H1 (cell line): Measurements from ENCODE around the gene STAT1. TPM values are rescaled to one million over a fixed set of nuclear protein-coding genes. Genes with fewer than 3 reads are reported as not detected.

Source experiments
- ASH2L ChIP-seq: fragments of 200-600, 300-600 bp; sonication (generic); IDR thresholded peaks from one replicate; pipeline ENCODE4 v1.7.1; 2017; ENCODE audit warnings: low read length
- CBX5 ChIP-seq: fragments of 300-800, 300-1000 bp; sonication (generic); IDR thresholded peaks from 2 replicates; pipeline ENCODE4 v1.7.1; 2016; ENCODE audit warnings: antibody characterized with exemption, low read length, low read depth
- EGR1 ChIP-seq: IDR thresholded peaks from 2 replicates; pipeline ENCODE4 v1.6.1; 2011; ENCODE audit warnings: low read depth, low read length, borderline replicate concordance
- EP300 ChIP-seq, 2 experiments: IDR thresholded peaks; 1 replicate in 1 of 2; 2 replicates in 1 of 2; pipeline ENCODE4 v1.6.1; 2011 to 2012; ENCODE audit warnings: low read depth in 2 of 2, low read length in 2 of 2, mild to moderate bottlenecking in 2 of 2, borderline replicate concordance in 1 of 2, inconsistent platforms in 1 of 2, moderate library complexity in 1 of 2
- KDM4A ChIP-seq: IDR thresholded peaks from one replicate; pipeline ENCODE4 v1.7.1; 2012; ENCODE audit warnings: low read depth, mild to moderate bottlenecking, moderate library complexity, low read length, inconsistent platforms; ENCODE audit not compliant: severe bottlenecking
- polyA plus RNA-seq, 7 experiments: library from polyadenylated mRNA; depleted of rRNA in 3 of 7; stranded (reverse) in 5 of 7; unstranded in 2 of 7; fragments of >200 nt in 5 of 7; fragments of 200-250 nt in 2 of 7; gene quantifications; 1 replicate in 5 of 7; 2 replicates in 1 of 7; 4 replicates in 1 of 7; pipeline versions ENCODE4 v1.2.1 to v1.2.3, GENCODE V29; 2011 to 2013; ENCODE audit warnings: missing spikeins in 2 of 7, mixed read lengths in 2 of 7
- total RNA-seq: library from RNA; stranded (reverse); fragmentation: NEBNext Ultra II Directional; extraction: Animal tissue kit (Norgen Biotek cat#: 25700); gene quantifications from 2 replicates; pipeline ENCODE4 v1.2.1, GENCODE V29; 2021

STAT1 gene
- total and polyA plus RNA-seq, 2 of the 8 experiments (the other 6 are each of a cell fraction or from before 2014, with no cell fraction given): 20.3 to 43.0 TPM

DNA sequence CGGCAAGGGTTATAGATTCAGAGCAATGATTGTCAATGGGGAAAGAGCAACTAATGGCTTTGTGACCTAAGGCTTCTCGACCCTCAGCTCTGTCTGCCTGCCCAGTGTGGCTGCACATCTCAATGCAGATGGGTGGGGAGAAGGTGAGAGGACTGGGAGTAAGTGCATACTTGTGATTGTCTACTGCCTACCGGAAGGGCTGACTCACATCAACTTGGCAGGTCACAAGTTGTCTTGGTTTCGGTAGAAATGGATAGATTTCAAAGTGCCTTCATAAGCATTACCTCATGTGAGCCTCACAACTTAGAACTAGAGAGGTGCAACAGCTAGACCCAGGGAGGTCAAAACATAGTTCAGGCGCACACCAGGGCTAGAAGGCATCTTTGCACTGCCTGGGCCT is 29.4 kb downstream of the STAT1 start (continued):
- TF ChIP-seq KDM4A: no peak
- no peak for TF ChIP-seq EP300 (IDR thresholded peaks at IDR 0.05; ENCODE audit: borderline replicate concordance in 1 of 2, low read depth in 2 of 2, low read length in 2 of 2)
- no peak for TF ChIP-seq CBX5
- no peak for TF ChIP-seq EGR1
- TF ChIP-seq ASH2L: no peak
